Measurements from ENCODE around the gene EPN1. TPM values are rescaled to one million over a fixed set of nuclear protein-coding genes. Genes with fewer than 3 reads are reported as not detected.

The EPN1 gene
- total RNA-seq, 1 experiment from 2014 or later: 197 TPM

DNA sequence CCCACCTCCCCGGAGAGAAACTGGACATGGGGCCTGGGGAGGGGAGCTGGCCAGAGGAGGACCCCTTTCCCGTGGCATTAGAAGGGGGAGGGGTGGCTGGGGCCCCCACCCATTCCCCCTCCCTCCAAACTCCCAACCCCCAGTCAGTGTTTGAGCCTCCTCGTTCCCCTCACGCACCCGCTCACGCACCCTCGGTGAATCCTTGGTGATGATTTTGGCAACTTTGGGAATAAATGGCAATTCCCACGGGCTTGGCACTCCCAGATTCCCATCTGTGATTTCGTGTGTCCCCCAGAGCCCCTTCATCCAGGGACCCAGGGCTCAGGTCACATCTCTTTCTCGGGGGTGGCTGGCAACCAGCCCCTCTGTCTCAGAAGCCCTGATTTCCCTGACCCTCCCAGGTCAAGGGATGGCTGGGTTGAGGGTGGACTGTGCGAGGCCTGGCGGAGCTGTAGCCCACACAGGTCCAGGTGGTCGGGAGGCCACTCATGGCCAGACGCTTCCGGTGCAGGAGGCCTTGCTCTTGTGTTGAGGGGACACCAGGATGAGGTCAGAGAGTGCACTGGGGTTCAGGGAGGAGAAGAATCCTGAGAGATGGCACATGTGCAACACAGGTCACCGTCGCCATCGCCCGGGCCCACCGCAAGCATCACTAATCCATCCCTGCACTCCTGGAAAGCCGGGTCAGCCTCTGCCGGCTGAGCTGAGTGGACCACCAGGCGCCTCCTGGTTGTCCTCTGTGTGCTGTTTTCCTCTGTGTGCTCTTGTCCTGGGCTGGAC is 20.7 kb downstream of the EPN1 start:
- CTCF ChIA-PET: no interaction called here
- Mint-ChIP-seq H3K36me3 (ENCODE audit: insufficient read depth, unreplicated experiment) (peaks cover 79% of the 10 kb centered on the region), H3K4me1 (ENCODE audit: low read depth, unreplicated experiment) (no peaks in the 10 kb centered on the region), H3K4me3 (ENCODE audit: unreplicated experiment) (no peak overlapping the region), H3K27me3 (ENCODE audit: insufficient read depth, unreplicated experiment) (no peaks in the 10 kb centered on the region), H3K27ac (ENCODE audit: unreplicated experiment) (no peak overlapping the region), H3K9me3 (ENCODE audit: unreplicated experiment) (no peaks in the 10 kb centered on the region)
- POLR2A ChIA-PET: no interaction called here
- Histone ChIP-seq H3K4me1 (no peaks in the 10 kb centered on the region), H3K9me3 (no peaks in the 10 kb centered on the region), H3K4me3 (ENCODE audit: low read depth, low read length) (no peak overlapping the region), H3K27me3 (replicated peaks; ENCODE audit: control insufficient read depth, insufficient read depth, low read length) (no peaks in the 10 kb centered on the region), H3K36me3 (ENCODE audit: control insufficient read depth, insufficient read depth, low read length) (peaks cover 10% of the 10 kb centered on the region)
- no TSS peak for BruUV-seq (replicated peaks)
- no peak for TF ChIP-seq CTCF (IDR thresholded peaks at IDR 0.05; ENCODE audit: insufficient read depth in 1 of 2, low read depth in 1 of 2, low read length in 1 of 2, severe bottlenecking in 1 of 2, unreplicated experiment in 1 of 2)
- intact Hi-C loops (cut with micrococcal nuclease; ENCODE audit: unreplicated experiment): no loop called here
- DNase-seq: peak in 1 of 2 experiments; percentile 32

DNA sequence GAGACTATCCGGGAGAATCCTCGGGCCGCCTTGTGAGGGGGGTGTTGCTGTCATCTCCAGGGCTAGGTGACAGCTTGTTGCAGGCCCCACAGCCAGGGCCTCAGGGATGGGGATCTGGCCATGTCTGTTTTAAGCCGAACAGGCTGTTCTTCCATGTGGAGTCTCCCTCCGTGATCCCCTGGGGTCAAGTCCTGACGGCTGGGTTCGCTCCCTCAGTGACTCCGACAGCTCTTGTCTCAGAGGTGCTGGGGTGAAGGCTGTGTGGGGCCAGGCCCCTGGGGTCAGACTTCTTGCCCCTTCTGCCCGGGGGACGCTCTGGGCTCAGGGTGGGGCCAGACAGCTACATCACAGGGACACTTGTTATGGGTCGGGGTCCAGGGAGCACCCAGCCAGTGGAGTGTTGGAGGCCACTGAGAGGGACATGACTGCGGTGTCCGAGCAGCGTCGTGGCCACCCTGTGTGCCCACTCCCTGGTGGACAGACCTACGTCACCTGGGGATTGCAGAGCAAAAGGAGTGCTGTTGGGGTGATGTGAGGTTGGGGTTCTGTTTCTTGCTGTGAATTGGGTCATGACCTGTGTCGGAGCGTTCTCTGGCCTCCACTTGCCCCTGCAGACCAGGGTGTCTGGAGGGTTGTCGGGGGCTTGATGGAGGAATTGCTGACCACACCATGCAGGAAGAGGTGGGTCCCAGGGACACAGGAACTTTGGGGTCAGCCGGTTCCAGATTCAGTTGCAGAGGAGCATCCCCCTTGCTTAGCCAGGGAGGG is 21.5 kb downstream of the EPN1 start:
- no peaks in the 10 kb centered on the region for H3K27me3 ChIP-seq (replicated peaks; ENCODE audit: control insufficient read depth, insufficient read depth, low read length)
- H3K27ac Mint-ChIP-seq (ENCODE audit: unreplicated experiment): no peak overlapping the region
- no TSS peak for BruUV-seq (replicated peaks)
- peaks cover 76% of the 10 kb centered on the region for H3K36me3 Mint-ChIP-seq (ENCODE audit: insufficient read depth, unreplicated experiment)
- CTCF ChIA-PET: no interaction called here
- H3K27me3 Mint-ChIP-seq (ENCODE audit: insufficient read depth, unreplicated experiment): no peaks in the 10 kb centered on the region
- POLR2A ChIA-PET: no interaction called here
- H3K9me3 Mint-ChIP-seq (ENCODE audit: unreplicated experiment): no peaks in the 10 kb centered on the region
- no peak overlapping the region for H3K4me3 Mint-ChIP-seq (ENCODE audit: unreplicated experiment)
- TF ChIP-seq CTCF (IDR thresholded peaks at IDR 0.05; ENCODE audit: insufficient read depth in 1 of 2, low read depth in 1 of 2, low read length in 1 of 2, severe bottlenecking in 1 of 2, unreplicated experiment in 1 of 2): no peak
- H3K9me3 ChIP-seq: no peaks in the 10 kb centered on the region
- H3K4me1 Mint-ChIP-seq (ENCODE audit: low read depth, unreplicated experiment): peaks cover 2% of the 10 kb centered on the region
- H3K4me1 ChIP-seq: peaks cover 7% of the 10 kb centered on the region
- peaks cover 10% of the 10 kb centered on the region for H3K36me3 ChIP-seq (ENCODE audit: control insufficient read depth, insufficient read depth, low read length)
- no peak overlapping the region for H3K4me3 ChIP-seq (ENCODE audit: low read depth, low read length)
- peak in 1 of 2 experiments; percentile 35 for DNase-seq
- intact Hi-C loops (cut with micrococcal nuclease; ENCODE audit: unreplicated experiment): no loop called here

GRCh38 chr19:55697069-55697440 is 22.0 kb downstream of the EPN1 start:
- no peaks in the 10 kb centered on the region for H3K9me3 ChIP-seq
- no peak overlapping the region for H3K4me3 ChIP-seq (ENCODE audit: low read depth, low read length)
- Mint-ChIP-seq H3K4me3 (ENCODE audit: unreplicated experiment) (no peak overlapping the region), H3K27me3 (ENCODE audit: insufficient read depth, unreplicated experiment) (no peaks in the 10 kb centered on the region), H3K9me3 (ENCODE audit: unreplicated experiment) (no peaks in the 10 kb centered on the region), H3K36me3 (ENCODE audit: insufficient read depth, unreplicated experiment) (peaks cover 75% of the 10 kb centered on the region), H3K27ac (ENCODE audit: unreplicated experiment) (no peak overlapping the region), H3K4me1 (ENCODE audit: low read depth, unreplicated experiment) (peaks cover 8% of the 10 kb centered on the region)
- no peak for DNase-seq
- TF ChIP-seq CTCF (IDR thresholded peaks at IDR 0.05; ENCODE audit: insufficient read depth in 1 of 2, low read depth in 1 of 2, low read length in 1 of 2, severe bottlenecking in 1 of 2, unreplicated experiment in 1 of 2): no peak
- no peaks in the 10 kb centered on the region for H3K27me3 ChIP-seq (replicated peaks; ENCODE audit: control insufficient read depth, insufficient read depth, low read length)
- H3K4me1 ChIP-seq: peaks cover 13% of the 10 kb centered on the region
- ChIA-PET CTCF (no interaction called here), POLR2A (no interaction called here)
- H3K36me3 ChIP-seq (ENCODE audit: control insufficient read depth, insufficient read depth, low read length): peaks cover 10% of the 10 kb centered on the region
- BruUV-seq (replicated peaks): no TSS peak
- intact Hi-C loops (cut with micrococcal nuclease; ENCODE audit: unreplicated experiment): no loop called here

Measured in Caco-2 (cell line).